GM23248 (cell line): ENCODE data around the gene CBFA2T2. TPM values are rescaled to one million over a fixed set of nuclear protein-coding genes. Genes with fewer than 3 reads are reported as not detected.

Experiments used
- DNase-seq: peaks from one replicate; pipeline ENCODE4 v3.0.0-alpha.2; 2015
- H2AFZ ChIP-seq: fragments of 200-600 bp; sonication (generic); 2 replicates; pipeline ENCODE4 v1.6.1; 2016; ENCODE audit warnings: antibody characterized with exemption
- H3F3A ChIP-seq: fragments of 200-600 bp; sonication (generic); 2 replicates; pipeline ENCODE4 v1.6.1; 2016; ENCODE audit warnings: mild to moderate bottlenecking, antibody characterized with exemption, mixed run types; ENCODE audit not compliant: insufficient read depth
- H3K27ac ChIP-seq: fragments of 200-600 bp; sonication (generic); 2 replicates; pipeline ENCODE4 v1.5.1; 2016; ENCODE audit warnings: mild to moderate bottlenecking
- H3K27me3 ChIP-seq: fragments of 200-600 bp; sonication (generic); replicated peaks from 2 replicates; pipeline ENCODE4 v1.6.1; 2016; ENCODE audit warnings: mild to moderate bottlenecking; ENCODE audit not compliant: insufficient read depth
- H3K36me3 ChIP-seq: fragments of 200-600 bp; sonication (generic); 2 replicates; pipeline ENCODE4 v1.6.1; 2016; ENCODE audit warnings: low read depth, mild to moderate bottlenecking
- H3K4me1 ChIP-seq: fragments of 200-600 bp; sonication (generic); 2 replicates; pipeline ENCODE4 v1.6.1; 2016; ENCODE audit warnings: mild to moderate bottlenecking; ENCODE audit not compliant: insufficient read depth
- H3K4me2 ChIP-seq: fragments of 200-600 bp; sonication (generic); one replicate; pipeline ENCODE4 v1.6.1; 2016; ENCODE audit warnings: mild to moderate bottlenecking; ENCODE audit not compliant: unreplicated experiment
- H3K4me3 ChIP-seq: fragments of 200-600 bp; sonication (generic); 2 replicates; pipeline ENCODE4 v1.5.1; 2016; ENCODE audit warnings: mild to moderate bottlenecking
- H3K79me2 ChIP-seq: fragments of 200-600 bp; sonication (generic); 2 replicates; pipeline ENCODE4 v1.6.1; 2016; ENCODE audit warnings: mild to moderate bottlenecking; ENCODE audit not compliant: insufficient read depth
- H3K9ac ChIP-seq: fragments of 200-600 bp; sonication (generic); 2 replicates; pipeline ENCODE4 v1.6.1; 2016; ENCODE audit warnings: mild to moderate bottlenecking
- H3K9me2 ChIP-seq: fragments of 200-600 bp; sonication (generic); 2 replicates; pipeline ENCODE4 v1.6.1; 2016; ENCODE audit warnings: mixed run types, mild to moderate bottlenecking, moderate library complexity; ENCODE audit not compliant: insufficient read depth
- H3K9me3 ChIP-seq: fragments of 200-600 bp; sonication (generic); one replicate; pipeline ENCODE4 v1.6.1; 2017; ENCODE audit warnings: low read depth
- H4K20me1 ChIP-seq: fragments of 200-600 bp; sonication (generic); 2 replicates; pipeline ENCODE4 v1.6.0; 2016; ENCODE audit not compliant: insufficient read depth
- EZH2 ChIP-seq: fragments of 200-600 bp; sonication (generic); IDR thresholded peaks from 2 replicates; pipeline ENCODE4 v1.6.1; 2018; ENCODE audit warnings: antibody characterized with exemption, mild to moderate bottlenecking; ENCODE audit not compliant: insufficient read depth, poor library complexity, severe bottlenecking
- EZH2phosphoT487 ChIP-seq: fragments of 200-600 bp; sonication (generic); IDR thresholded peaks from 2 replicates; pipeline ENCODE4 v1.6.1; 2018; ENCODE audit warnings: antibody characterized with exemption, moderate library complexity, mild to moderate bottlenecking, low read depth; ENCODE audit not compliant: insufficient read depth
- WGBS, 2 experiments: methylation state at CpG; one replicate each; pipeline ENCODE4 v1.1.6; 2015 to 2017; ENCODE audit warnings: low lambda C conversion rate in 2 of 2, low coverage in 1 of 2; ENCODE audit errors: missing lambda C conversion rate in 2 of 2; 5-methylcytosine and 5-hydroxymethylcytosine counted together
- in situ Hi-C: fragments of 300-500 bp; cut with MboI; formaldehyde crosslinking; loops from 2 replicates; pipeline ENCODE4 v1.15.0; 2020
- polyA plus RNA-seq: library from polyadenylated mRNA; unstranded; fragments of >200 nt; fragmentation: Nextera tagmentation; extraction: Ambion mirVana; gene quantifications from 2 replicates; pipeline ENCODE4 v1.2.1, GENCODE V29; 2016
- total RNA-seq: library from RNA; depleted of rRNA; stranded (reverse); fragments of >200 nt; shearing (Covaris generic); gene quantifications from 2 replicates; pipeline ENCODE4 v1.2.3, GENCODE V29; 2014

The CBFA2T2 gene
- total and polyA plus RNA-seq, 2 experiments from 2014 or later: 5.3 to 8.7 TPM

DNA sequence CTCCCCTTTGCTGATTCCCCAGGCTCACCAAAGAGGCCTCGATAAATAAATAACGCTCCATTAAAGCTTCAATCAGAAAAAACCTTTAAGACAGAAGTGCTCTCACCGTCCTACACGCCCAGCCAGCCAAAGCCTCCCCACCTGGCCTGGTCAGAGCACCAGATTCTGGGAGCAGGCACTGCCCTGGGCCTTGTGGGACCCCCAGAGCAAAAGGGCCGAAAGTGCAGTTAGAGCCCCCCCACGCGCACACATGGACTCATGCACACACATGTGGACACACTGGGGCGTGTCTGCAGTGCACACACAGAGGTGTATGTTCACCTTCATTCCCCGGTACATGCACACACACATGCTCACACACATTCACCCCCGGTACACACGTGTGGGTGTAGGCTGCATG is 186.2 kb downstream of the CBFA2T2 start:
- TF ChIP-seq EZH2 (no peak), EZH2phosphoT487 (no peak)
- Histone ChIP-seq H3K79me2 (peaks cover 21% of the 10 kb centered on the region), H3K27ac (no peak overlapping the region), H4K20me1 (no peaks in the 10 kb centered on the region), H3K9me3 (no peaks in the 10 kb centered on the region), H3K4me1 (peaks cover 29% of the 10 kb centered on the region), H3F3A (peaks cover 14% of the 10 kb centered on the region), H3K4me2 (no peak overlapping the region), H3K4me3 (no peak overlapping the region), H2AFZ (no peak overlapping the region), H3K9ac (no peak overlapping the region), H3K27me3 (no peaks in the 10 kb centered on the region), H3K9me2 (no peaks in the 10 kb centered on the region), H3K36me3 (no peaks in the 10 kb centered on the region)
- WGBS, 2 experiments: 75 to 81% methylated on average over 10 to 11 of the region's 11 CpGs
- in situ Hi-C loops: no loop called here
- DNase-seq: no peak

DNA sequence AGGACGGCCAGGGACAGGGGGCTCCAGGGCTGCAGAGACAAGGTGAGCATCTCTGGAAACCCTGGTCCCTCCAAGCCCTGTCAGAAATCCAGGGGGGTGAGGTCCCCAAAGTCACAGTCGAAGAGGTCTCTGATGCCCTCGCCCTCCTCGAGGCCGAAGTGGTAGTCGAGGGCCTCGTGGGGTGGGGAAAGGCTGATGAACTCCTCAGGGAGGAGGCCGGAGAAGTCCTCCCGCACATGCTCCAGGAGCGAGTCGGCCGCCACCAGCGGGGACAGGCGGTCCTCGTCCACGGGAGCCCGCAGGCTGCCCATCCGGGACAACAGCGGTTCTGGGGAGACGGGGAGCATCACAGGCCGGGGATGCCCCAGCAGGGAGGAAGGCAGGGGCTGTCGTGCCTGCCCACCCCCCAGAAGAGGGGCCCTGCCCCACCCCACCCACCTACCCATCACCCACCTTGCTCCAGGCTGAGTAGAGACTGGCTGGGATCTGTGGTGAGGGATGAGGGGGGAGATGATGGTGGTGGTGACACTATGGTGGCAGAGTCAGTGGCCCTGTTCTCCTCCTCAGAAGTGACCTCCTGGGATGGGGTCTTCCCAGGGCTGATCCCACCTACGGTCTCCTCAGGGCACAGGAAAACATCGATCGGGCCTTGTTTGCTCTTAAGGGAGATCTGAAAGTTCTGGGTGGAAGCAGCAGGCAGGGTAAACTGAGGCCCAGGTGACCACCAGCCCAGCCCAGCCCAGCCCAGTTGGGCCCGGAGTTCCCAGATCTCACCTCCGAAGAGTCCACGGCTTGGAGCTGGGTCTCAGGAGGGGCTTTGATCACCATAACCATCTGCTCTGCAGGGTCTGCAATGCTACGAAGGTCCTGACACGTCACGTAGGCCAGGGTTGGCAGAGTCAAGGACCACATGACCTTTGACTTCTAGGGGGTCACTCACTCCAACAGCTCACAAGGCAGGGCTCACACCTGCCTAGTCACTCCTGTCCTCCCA is 187.1 kb downstream of the CBFA2T2 start:
- WGBS, 2 experiments: 93 to 96% methylated on average over 18 to 31 of the region's 31 CpGs
- Histone ChIP-seq H4K20me1 (no peaks in the 10 kb centered on the region), H3K4me2 (no peak overlapping the region), H3K27ac (no peak overlapping the region), H3F3A (peaks cover 14% of the 10 kb centered on the region), H3K9me2 (no peaks in the 10 kb centered on the region), H3K27me3 (no peaks in the 10 kb centered on the region), H3K4me3 (no peak overlapping the region), H2AFZ (no peak overlapping the region), H3K9ac (no peak overlapping the region), H3K4me1 (peaks cover 29% of the 10 kb centered on the region), H3K79me2 (peaks cover 20% of the 10 kb centered on the region), H3K9me3 (no peaks in the 10 kb centered on the region), H3K36me3 (no peaks in the 10 kb centered on the region)
- TF ChIP-seq EZH2: no peak
- no peak for TF ChIP-seq EZH2phosphoT487
- DNase-seq: no peak
- in situ Hi-C loops: no loop called here

DNA sequence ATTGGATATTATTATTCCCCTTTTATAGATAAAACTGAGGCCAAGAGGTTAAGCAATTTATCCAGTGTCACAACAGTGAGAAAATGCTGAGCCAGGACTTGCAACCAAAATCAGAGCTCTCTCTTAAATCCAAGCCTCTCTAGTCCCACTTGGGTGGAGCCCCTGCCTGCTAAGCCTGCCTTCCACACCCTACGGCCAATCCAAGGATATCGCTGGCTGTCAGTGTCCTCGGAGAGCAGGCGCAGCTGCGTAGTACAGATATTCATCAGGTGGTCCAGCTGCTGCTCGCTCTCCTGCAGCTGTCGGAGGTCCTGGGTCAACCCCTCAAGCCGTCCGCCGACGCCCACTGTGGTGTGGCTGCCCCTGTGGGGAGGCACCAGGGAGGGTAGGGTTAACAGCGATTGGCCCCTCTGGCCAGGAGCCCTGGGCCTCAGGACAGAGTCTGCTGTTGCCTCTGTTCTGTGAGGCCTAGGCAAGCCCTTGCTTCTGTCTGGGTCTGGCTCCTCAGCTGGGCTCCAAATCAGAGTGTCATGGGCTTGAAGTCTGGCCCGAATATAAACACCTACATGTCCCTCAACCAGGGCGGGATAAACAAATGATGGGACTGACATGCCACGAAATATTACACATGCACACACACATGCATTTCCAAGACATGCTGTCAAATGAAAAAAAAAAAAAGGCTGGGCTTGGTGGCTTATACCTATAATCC is 188.3 kb downstream of the CBFA2T2 start:
- no peaks in the 10 kb centered on the region for H3K9me2 ChIP-seq
- H3K4me2 ChIP-seq: no peak overlapping the region
- no peak for DNase-seq
- no peak overlapping the region for H3K9ac ChIP-seq
- H3K9me3 ChIP-seq: no peaks in the 10 kb centered on the region
- H3K79me2 ChIP-seq: peaks cover 14% of the 10 kb centered on the region
- H4K20me1 ChIP-seq: no peaks in the 10 kb centered on the region
- 47 to 48% methylated on average over 13 to 15 of the region's 15 CpGs for WGBS, 2 experiments
- no peaks in the 10 kb centered on the region for H3K27me3 ChIP-seq
- H3K36me3 ChIP-seq: no peaks in the 10 kb centered on the region
- H3F3A ChIP-seq: peaks cover 14% of the 10 kb centered on the region
- no peak overlapping the region for H3K4me3 ChIP-seq
- no peak overlapping the region for H2AFZ ChIP-seq
- H3K4me1 ChIP-seq: peaks cover 18% of the 10 kb centered on the region
- TF ChIP-seq EZH2phosphoT487 (no peak), EZH2 (no peak)
- in situ Hi-C loops: no loop called here
- H3K27ac ChIP-seq: no peak overlapping the region

DNA sequence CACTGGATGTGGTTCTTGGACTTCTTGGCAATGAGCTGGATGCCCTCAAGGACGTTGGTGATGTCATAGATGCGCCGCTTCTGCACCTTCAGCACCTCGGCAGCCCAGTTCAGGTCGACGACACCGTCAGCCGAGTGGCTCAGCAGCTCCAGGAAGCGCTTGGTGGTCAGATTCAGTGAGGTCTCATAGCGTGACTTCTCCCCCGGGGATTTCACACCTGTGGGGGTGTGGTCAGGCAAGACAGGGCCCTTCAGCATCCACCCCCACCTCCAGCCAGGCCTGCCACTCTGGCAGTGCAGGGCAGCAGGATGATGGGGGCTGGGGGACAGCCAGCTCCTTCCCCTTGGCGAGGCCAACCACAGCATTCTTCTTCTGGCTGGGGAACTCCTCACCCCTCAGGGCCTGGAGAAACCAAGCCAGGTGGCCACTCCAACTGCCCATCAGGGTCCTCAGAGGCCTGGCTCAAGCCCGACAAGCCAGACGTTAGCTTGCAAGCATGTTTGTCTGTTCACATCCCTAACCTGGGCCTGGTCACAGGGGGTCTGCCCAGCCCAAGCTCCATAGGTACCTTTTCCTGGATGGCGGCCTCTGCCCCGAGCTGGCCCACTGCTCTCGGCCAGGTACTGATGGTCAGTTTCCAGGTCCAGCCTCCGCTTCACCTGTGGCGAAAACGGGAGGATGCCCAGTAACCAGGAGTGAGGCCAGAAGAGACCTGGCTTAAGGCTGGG is 190.0 kb downstream of the CBFA2T2 start:
- no peak overlapping the region for H3K27ac ChIP-seq
- in situ Hi-C loops: no loop called here
- no peaks in the 10 kb centered on the region for H4K20me1 ChIP-seq
- WGBS, 2 experiments: 83% methylated on average over 20 of the region's 20 CpGs
- no peak overlapping the region for H3K4me2 ChIP-seq
- DNase-seq: no peak
- H3K36me3 ChIP-seq: no peaks in the 10 kb centered on the region
- H3F3A ChIP-seq: peaks cover 8% of the 10 kb centered on the region
- H3K27me3 ChIP-seq: no peaks in the 10 kb centered on the region
- H3K4me1 ChIP-seq: peaks cover 13% of the 10 kb centered on the region
- H3K79me2 ChIP-seq: peaks cover 18% of the 10 kb centered on the region
- H3K9me3 ChIP-seq: no peaks in the 10 kb centered on the region
- H2AFZ ChIP-seq: no peak overlapping the region
- H3K9me2 ChIP-seq: no peaks in the 10 kb centered on the region
- H3K4me3 ChIP-seq: no peak overlapping the region
- no peak for TF ChIP-seq EZH2phosphoT487
- TF ChIP-seq EZH2: no peak
- H3K9ac ChIP-seq: no peak overlapping the region
